Measurements from ENCODE around the gene TCTN3. TPM values are rescaled to one million over a fixed set of nuclear protein-coding genes. Genes with fewer than 3 reads are reported as not detected.

Gene TCTN3
- total RNA-seq, 2 experiments from 2014 or later = 17.6 to 20.5 TPM

GRCh38 chr10:95716866-95717265 lies 23.1 kb upstream of the TCTN3 start:
- intact Hi-C loops (cut with micrococcal nuclease) = no loop called here
- ATAC-seq (no peak), DNase-seq (no peak)
- Mint-ChIP-seq H3K27ac (no peak overlapping the region), H3K4me1 (ENCODE audit: low read depth) (no peaks in the 10 kb centered on the region), H3K27me3 (peaks cover 3% of the 10 kb centered on the region), H3K4me3 (no peak overlapping the region), H3K9me3 (no peaks in the 10 kb centered on the region), H3K36me3 (ENCODE audit: low read depth) (no peaks in the 10 kb centered on the region)
- ChIA-PET POLR2A (no interaction called here), CTCF (interaction anchor here (1.2 to 1.6 kb wide), 2 partner anchors 23 to 125 kb away, joined by 4 to 5 read pairs; partner anchors contain the start of gene TCTN3)
- no peak for TF ChIP-seq CTCF (IDR thresholded peaks at IDR 0.05)

- Mint-ChIP-seq H3K27ac (no peak overlapping the region), H3K9me3 (no peaks in the 10 kb centered on the region), H3K4me1 (ENCODE audit: low read depth) (no peaks in the 10 kb centered on the region), H3K27me3 (peaks cover 1% of the 10 kb centered on the region), H3K36me3 (ENCODE audit: low read depth) (no peaks in the 10 kb centered on the region), H3K4me3 (no peak overlapping the region)
- CTCF ChIA-PET = interaction anchor here (1.2 to 1.6 kb wide), 2 partner anchors 23 to 125 kb away, joined by 4 to 5 read pairs; partner anchors contain the start of gene TCTN3
- ATAC-seq (no peak), DNase-seq (no peak)
- POLR2A ChIA-PET = no interaction called here
- TF ChIP-seq CTCF (IDR thresholded peaks at IDR 0.05) = no peak
- intact Hi-C loops (cut with micrococcal nuclease) = no loop called here
Measured at GRCh38 chr10:95716466-95716865, 22.7 kb upstream of the TCTN3 start.

- H3K4me1 Mint-ChIP-seq (ENCODE audit: low read depth) = no peaks in the 10 kb centered on the region
- no peak overlapping the region for H3K4me3 Mint-ChIP-seq
- H3K36me3 Mint-ChIP-seq (ENCODE audit: low read depth) = no peaks in the 10 kb centered on the region
- intact Hi-C loops (cut with micrococcal nuclease) = no loop called here
- no peaks in the 10 kb centered on the region for H3K27me3 Mint-ChIP-seq
- no peak for TF ChIP-seq CTCF (IDR thresholded peaks at IDR 0.05)
- ChIA-PET POLR2A (no interaction called here), CTCF (no interaction called here)
- H3K9me3 Mint-ChIP-seq = no peaks in the 10 kb centered on the region
- no peak for DNase-seq
- H3K27ac Mint-ChIP-seq = no peak overlapping the region
- ATAC-seq = no peak
Measured at GRCh38 chr10:95711492-95711891, 17.8 kb upstream of the TCTN3 start.

GRCh38 chr10:95706990-95707389 lies 13.3 kb upstream of the TCTN3 start:
- Mint-ChIP-seq H3K27ac (no peak overlapping the region), H3K27me3 (no peaks in the 10 kb centered on the region), H3K36me3 (ENCODE audit: low read depth) (no peaks in the 10 kb centered on the region), H3K4me1 (ENCODE audit: low read depth) (no peaks in the 10 kb centered on the region), H3K9me3 (no peaks in the 10 kb centered on the region), H3K4me3 (no peak overlapping the region)
- DNase-seq (no peak), ATAC-seq (no peak)
- no peak for TF ChIP-seq CTCF (IDR thresholded peaks at IDR 0.05)
- ChIA-PET POLR2A (no interaction called here), CTCF (interaction anchor here (3.5 kb wide), 1 partner anchor 13 kb away, joined by 16 read pairs; the partner anchor contains the start of gene TCTN3)
- intact Hi-C loops (cut with micrococcal nuclease) = no loop called here

- Mint-ChIP-seq H3K4me3 (no peak overlapping the region), H3K27me3 (no peaks in the 10 kb centered on the region), H3K9me3 (no peaks in the 10 kb centered on the region), H3K4me1 (ENCODE audit: low read depth) (no peaks in the 10 kb centered on the region), H3K27ac (no peak overlapping the region), H3K36me3 (ENCODE audit: low read depth) (no peaks in the 10 kb centered on the region)
- POLR2A ChIA-PET = no interaction called here
- DNase-seq (no peak), ATAC-seq (no peak)
- CTCF ChIA-PET = interaction anchor here (3.5 kb wide), 1 partner anchor 12 kb away, joined by 16 read pairs; the partner anchor contains the start of gene TCTN3
- intact Hi-C loops (cut with micrococcal nuclease) = no loop called here
- TF ChIP-seq CTCF (IDR thresholded peaks at IDR 0.05) = no peak
Measured at GRCh38 chr10:95706573-95706972, 12.8 kb upstream of the TCTN3 start.
